Measurements from ENCODE around the gene ANXA2R.

GRCh38 chr5:43063721-43064171, 23.6 kb upstream of the ANXA2R start:
- TF ChIP-seq GFI1B (tag by site-specific recombination; IDR thresholded peaks at IDR 0.05) (no peak), CTCF (tag by site-specific recombination; IDR thresholded peaks at IDR 0.05) (no peak), ZBTB20 (tag by site-specific recombination; IDR thresholded peaks at IDR 0.05) (no peak), ZFP37 (tag by site-specific recombination; IDR thresholded peaks at IDR 0.05) (no peak), TCF7L2 (IDR thresholded peaks at IDR 0.05; ENCODE audit: borderline replicate concordance, low read depth, low read length) (no peak), BCL11A (tag by site-specific recombination; IDR thresholded peaks at IDR 0.05; ENCODE audit: low read depth) (no peak), ZBTB26 (tag by site-specific recombination; optimal IDR thresholded peaks at IDR 0.05) (no peak), ZEB2 (tag by site-specific recombination; IDR thresholded peaks at IDR 0.05) (no peak), YY1 (tag by site-specific recombination; IDR thresholded peaks at IDR 0.05) (no peak), KLF10 (tag by site-specific recombination; IDR thresholded peaks at IDR 0.05) (no peak), ZBTB10 (tag by site-specific recombination; IDR thresholded peaks at IDR 0.05) (no peak), ZNF785 (tag by site-specific recombination; IDR thresholded peaks at IDR 0.05) (no peak)
- TF ChIP-seq, protein P1, sequence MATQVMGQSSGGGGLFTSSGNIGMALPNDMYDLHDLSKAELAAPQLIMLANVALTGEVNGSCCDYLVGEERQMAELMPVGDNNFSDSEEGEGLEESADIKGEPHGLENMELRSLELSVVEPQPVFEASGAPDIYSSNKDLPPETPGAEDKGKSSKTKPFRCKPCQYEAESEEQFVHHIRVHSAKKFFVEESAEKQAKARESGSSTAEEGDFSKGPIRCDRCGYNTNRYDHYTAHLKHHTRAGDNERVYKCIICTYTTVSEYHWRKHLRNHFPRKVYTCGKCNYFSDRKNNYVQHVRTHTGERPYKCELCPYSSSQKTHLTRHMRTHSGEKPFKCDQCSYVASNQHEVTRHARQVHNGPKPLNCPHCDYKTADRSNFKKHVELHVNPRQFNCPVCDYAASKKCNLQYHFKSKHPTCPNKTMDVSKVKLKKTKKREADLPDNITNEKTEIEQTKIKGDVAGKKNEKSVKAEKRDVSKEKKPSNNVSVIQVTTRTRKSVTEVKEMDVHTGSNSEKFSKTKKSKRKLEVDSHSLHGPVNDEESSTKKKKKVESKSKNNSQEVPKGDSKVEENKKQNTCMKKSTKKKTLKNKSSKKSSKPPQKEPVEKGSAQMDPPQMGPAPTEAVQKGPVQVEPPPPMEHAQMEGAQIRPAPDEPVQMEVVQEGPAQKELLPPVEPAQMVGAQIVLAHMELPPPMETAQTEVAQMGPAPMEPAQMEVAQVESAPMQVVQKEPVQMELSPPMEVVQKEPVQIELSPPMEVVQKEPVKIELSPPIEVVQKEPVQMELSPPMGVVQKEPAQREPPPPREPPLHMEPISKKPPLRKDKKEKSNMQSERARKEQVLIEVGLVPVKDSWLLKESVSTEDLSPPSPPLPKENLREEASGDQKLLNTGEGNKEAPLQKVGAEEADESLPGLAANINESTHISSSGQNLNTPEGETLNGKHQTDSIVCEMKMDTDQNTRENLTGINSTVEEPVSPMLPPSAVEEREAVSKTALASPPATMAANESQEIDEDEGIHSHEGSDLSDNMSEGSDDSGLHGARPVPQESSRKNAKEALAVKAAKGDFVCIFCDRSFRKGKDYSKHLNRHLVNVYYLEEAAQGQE (tag by site-specific recombination; IDR thresholded peaks at IDR 0.05), result no peak
- TF ChIP-seq, protein P2, sequence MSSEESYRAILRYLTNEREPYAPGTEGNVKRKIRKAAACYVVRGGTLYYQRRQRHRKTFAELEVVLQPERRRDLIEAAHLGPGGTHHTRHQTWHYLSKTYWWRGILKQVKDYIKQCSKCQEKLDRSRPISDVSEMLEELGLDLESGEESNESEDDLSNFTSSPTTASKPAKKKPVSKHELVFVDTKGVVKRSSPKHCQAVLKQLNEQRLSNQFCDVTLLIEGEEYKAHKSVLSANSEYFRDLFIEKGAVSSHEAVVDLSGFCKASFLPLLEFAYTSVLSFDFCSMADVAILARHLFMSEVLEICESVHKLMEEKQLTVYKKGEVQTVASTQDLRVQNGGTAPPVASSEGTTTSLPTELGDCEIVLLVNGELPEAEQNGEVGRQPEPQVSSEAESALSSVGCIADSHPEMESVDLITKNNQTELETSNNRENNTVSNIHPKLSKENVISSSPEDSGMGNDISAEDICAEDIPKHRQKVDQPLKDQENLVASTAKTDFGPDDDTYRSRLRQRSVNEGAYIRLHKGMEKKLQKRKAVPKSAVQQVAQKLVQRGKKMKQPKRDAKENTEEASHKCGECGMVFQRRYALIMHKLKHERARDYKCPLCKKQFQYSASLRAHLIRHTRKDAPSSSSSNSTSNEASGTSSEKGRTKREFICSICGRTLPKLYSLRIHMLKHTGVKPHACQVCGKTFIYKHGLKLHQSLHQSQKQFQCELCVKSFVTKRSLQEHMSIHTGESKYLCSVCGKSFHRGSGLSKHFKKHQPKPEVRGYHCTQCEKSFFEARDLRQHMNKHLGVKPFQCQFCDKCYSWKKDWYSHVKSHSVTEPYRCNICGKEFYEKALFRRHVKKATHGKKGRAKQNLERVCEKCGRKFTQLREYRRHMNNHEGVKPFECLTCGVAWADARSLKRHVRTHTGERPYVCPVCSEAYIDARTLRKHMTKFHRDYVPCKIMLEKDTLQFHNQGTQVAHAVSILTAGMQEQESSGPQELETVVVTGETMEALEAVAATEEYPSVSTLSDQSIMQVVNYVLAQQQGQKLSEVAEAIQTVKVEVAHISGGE (tag by site-specific recombination; conservative IDR thresholded peaks at IDR 0.05; ENCODE audit: low read depth), result no peak

Data from HEK293 (cell line).